Thymus (tissue), 11 donors: Measurements from ENCODE around the gene RABAC1. TPM values are rescaled to one million over a fixed set of nuclear protein-coding genes. Genes with fewer than 3 reads are reported as not detected.

Experiments used
- DNase-seq, 9 donors: peaks; one replicate each; pipeline ENCODE4 v3.0.0-alpha.2; 2013; ENCODE audit warnings: low spot score in 9 of 9, low read depth in 6 of 9, missing footprints in 1 of 9
- H3K27ac ChIP-seq, 2 donors: one replicate each; pipeline ENCODE4 v1.5.1; 2013; ENCODE audit warnings: control low read depth in 1 of 2, low read depth in 1 of 2, low read length in 1 of 2, mild to moderate bottlenecking in 1 of 2, moderate library complexity in 1 of 2
- H3K27me3 ChIP-seq, 2 donors: one replicate each; pipeline ENCODE4 v1.5.1; 2013; ENCODE audit warnings: low read length in 1 of 2; ENCODE audit not compliant: control insufficient read depth in 2 of 2, insufficient read depth in 1 of 2
- H3K36me3 ChIP-seq, 2 donors: one replicate each; pipeline ENCODE4 v1.5.1; 2013; ENCODE audit warnings: low read length in 1 of 2, mild to moderate bottlenecking in 1 of 2, moderate library complexity in 1 of 2; ENCODE audit not compliant: control insufficient read depth in 2 of 2, insufficient read depth in 2 of 2
- H3K4me1 ChIP-seq, 2 donors: one replicate each; pipeline ENCODE4 v1.5.1; 2013; ENCODE audit warnings: low read length in 2 of 2; ENCODE audit not compliant: control insufficient read depth in 2 of 2, insufficient read depth in 2 of 2
- H3K4me3 ChIP-seq, 2 donors: one replicate each; pipeline ENCODE4 v1.5.1; 2013; ENCODE audit warnings: low read length in 2 of 2, control low read depth in 1 of 2, mild to moderate bottlenecking in 1 of 2
- H3K9me3 ChIP-seq, 2 donors: one replicate each; pipeline ENCODE4 v1.5.1; 2013; ENCODE audit warnings: low read length in 1 of 2, mild to moderate bottlenecking in 1 of 2; ENCODE audit not compliant: control insufficient read depth in 2 of 2, insufficient read depth in 1 of 2
- WGBS: extraction: QIAGEN DNeasy Blood & Tissue Kit; methylation state at CpG from one replicate; pipeline ENCODE4 v1.1.7; 2013; 5-methylcytosine and 5-hydroxymethylcytosine counted together
- polyA plus RNA-seq: library from polyadenylated mRNA; stranded (reverse); fragments of 200-250 nt; gene quantifications from one replicate; pipeline ENCODE4 v1.2.3, GENCODE V29; 2013
- total RNA-seq: library from RNA; stranded (reverse); fragments of 120-200 nt; gene quantifications from one replicate; pipeline ENCODE4 v1.2.4, GENCODE V29; 2013
- donor health status: healthy.

Gene RABAC1
- total and polyA plus RNA-seq, 2 donors: 111 to 116 TPM

DNA sequence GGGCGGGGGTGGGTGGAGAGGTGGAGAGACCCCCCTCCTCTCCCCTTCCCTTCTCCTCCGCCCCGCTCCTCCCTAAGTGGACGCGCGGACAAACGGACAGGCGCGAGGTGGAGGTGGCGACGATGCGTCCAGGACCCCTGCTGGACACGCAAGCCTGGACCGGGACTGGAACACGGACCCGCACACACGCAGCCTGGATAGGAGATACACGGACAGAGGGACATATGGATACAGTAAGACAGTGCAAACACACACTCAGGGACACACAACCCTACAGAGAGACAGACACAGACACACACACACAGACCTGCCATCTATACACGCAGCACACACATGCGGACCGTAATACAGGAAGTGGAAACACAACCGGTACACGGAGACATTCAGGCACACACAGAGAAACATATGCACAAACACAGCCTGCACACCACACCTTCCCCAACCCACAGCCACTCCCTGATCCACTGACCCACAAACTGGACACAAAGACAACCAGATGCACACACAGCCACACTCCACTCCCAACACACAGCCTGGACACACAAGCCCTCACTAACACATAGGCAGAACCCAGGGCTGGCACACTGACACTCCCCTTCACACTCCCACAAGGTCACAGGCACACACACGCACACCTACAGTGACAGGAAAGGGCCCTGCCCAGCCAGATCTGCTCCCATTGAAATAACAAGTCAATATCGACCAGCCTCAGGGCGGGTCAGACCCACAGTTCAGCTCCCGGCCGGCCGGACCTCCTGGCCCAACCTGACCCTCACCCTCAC lies 30.2 kb downstream of the RABAC1 start:
- peaks cover 1 to 5% of the 10 kb centered on the region in 2 donors for H3K9me3 ChIP-seq
- H3K4me1 ChIP-seq: peaks cover 14 to 36% of the 10 kb centered on the region in 2 donors
- peak overlapping the region; percentile 38 to 54 for H3K4me3 ChIP-seq
- WGBS: 7% methylated on average over 29 of the region's 29 CpGs
- DNase-seq: peak in 3 of 9 donors; percentile 40 to 73 (median 63)
- no peaks in the 10 kb centered on the region for H3K36me3 ChIP-seq
- peak overlapping the region in 1 of 2 donors; percentile 62 for H3K27ac ChIP-seq
- H3K27me3 ChIP-seq: peaks cover 43 to 96% of the 10 kb centered on the region in 2 donors

DNA sequence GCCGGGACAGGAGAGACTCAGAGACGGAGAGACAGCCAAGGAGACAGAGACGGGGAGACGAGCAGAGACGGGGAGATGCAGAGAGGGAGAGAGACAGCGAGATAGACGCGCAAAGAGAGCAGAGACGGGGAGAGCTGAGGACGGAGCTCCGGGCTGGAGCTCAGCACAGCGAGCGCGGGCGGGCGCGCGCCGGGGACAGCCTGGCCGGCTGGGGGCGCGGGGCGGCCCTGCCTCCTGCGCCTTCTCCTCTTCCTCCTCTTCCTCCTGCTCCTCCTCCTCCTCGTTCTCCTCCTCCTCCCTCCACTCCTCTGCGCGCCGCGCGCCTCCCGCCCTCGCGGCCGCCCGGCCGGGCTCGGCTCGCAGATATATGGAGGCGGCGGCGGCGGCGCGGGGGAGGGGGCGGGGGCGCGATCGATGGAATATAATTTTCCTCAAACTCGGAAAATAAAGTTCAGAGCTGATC lies 30.9 kb downstream of the RABAC1 start, which contains the start of gene ERFL:
ERFL (minus strand) TSS at position 229 of the 463 bp plus-strand sequence. CDS start 15,530 bp downstream, outside the sequence.
- peak within 1 kb of the TSS in 1 of 2 donors; percentile 62 for H3K27ac ChIP-seq
- H3K9me3 ChIP-seq: peaks cover 1 to 5% of the 10 kb centered on the region in 2 donors
- peaks cover 14 to 32% of the 10 kb centered on the region in 2 donors for H3K4me1 ChIP-seq
- H3K27me3 ChIP-seq: peaks cover 43 to 96% of the 10 kb centered on the region in 2 donors
- WGBS: under 1% methylated on average over 48 of the region's 49 CpGs
- H3K36me3 ChIP-seq: no peaks in the 10 kb centered on the region
- H3K4me3 ChIP-seq: peak within 1 kb of the TSS; percentile 38 to 54
- peak in 1 of 9 donors; percentile 32 for DNase-seq

DNA sequence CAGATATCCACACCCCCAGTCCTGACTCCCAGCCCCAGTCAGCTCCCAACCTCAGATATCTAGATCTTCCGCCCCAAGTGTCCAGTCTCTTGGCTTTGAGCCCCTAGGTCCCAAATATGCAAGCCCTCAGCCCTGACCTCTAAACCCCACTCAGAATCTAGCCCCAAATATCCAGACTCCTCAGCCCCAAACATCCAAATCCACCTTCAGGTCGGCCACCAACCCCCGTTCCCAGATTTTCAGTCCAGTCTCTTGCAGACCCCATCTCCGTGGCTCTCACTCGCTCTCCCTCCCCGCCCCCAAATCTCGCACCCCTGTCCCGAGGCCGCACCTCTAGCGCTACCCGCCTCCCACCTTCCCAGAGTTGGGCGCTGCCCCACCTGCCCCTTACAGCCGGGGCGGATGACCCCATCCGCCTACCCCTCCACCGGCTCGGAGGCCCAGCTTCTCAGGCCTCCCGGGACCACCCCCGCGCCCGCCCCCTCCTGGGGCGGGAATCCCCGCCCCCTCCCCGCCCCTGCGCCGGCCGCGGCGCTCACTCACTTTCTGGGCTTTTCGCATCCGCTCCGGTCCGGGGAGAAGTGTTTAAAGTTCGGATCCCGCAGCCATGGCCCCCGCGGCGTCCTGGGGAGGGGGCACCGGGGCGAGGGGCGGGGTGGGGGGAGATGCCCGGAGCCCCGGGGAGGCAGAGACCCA lies 31.5 kb downstream of the RABAC1 start:
- 9% methylated on average over 43 of the region's 43 CpGs for WGBS
- peak overlapping the region; percentile 8 to 54 for H3K4me3 ChIP-seq
- peak in 1 of 9 donors; percentile 46 for DNase-seq
- peaks cover 48 to 97% of the 10 kb centered on the region in 2 donors for H3K27me3 ChIP-seq
- no peaks in the 10 kb centered on the region for H3K36me3 ChIP-seq
- H3K9me3 ChIP-seq: peaks cover 1 to 5% of the 10 kb centered on the region in 2 donors
- peaks cover 14 to 32% of the 10 kb centered on the region in 2 donors for H3K4me1 ChIP-seq
- H3K27ac ChIP-seq: no peak overlapping the region

DNA sequence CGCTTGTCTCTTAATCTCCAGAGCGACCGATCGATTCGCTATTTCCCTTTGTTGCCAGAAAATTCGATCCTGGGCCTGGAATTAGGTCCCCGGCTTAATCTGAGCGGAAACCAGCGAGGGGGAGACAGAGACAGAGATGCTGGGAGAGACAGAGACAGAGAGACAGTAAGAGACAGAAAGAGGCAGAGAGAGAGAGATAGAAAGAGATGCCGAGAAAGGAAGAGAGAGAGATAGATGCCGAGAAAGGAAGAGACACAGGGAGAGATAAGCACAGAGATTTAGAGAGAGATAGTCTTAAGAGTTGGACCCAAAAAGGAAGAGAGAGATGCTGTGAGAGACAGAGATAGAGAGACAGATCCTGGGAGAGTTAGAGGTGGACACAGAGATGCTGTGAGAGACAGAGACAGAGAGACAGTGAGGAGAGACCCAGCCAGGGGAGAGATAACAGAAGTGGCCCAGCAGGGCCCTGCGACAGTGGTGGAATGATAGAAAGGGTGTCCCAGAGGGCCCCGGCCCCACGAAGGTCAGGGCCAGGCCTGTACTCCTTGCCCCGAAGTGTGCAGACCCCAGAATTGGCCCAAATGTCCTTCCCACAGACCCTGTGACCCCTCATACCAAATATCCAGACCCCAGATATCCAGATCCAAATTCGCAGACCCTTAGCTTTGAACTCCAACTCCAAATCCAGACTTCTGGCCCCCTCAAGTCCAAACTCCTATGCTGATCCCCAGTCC lies 32.2 kb downstream of the RABAC1 start:
- no peak for DNase-seq
- H3K27me3 ChIP-seq: peaks cover 49 to 97% of the 10 kb centered on the region in 2 donors

DNA sequence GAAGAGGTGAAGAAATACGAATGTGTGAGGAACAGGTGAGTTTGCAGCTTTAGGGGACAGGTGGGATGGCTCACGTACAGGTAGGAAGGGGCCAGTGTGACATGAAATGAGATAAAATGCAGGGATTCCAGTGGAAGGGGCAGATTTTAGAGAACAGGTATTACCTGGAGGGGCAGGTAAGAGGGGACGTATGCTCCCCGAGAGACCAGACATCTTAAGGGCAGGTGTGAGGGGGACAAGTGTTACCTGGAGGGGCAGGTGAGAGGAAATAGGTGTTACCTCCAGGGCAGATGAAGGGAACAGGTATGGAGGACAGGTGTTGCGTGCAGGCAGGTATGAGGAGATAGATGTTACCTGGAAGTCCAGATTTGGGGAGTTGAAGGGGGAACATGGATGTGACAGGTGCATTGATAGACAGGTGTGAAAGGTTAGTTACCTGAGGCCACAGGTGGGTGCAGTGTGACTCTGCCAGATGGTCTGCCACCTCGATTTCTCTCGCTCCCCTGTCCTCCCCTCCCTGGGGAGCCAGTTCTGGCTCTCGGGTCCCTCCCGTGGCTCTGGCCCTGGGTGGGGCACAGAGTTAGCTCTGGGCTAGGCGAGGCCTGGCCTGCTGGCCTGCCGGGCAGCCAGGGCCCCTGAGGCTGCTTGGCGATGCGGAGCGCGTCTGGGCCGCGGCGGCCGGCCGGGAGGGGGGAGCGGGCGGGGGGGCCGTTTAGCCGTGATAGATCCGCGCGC lies 32.9 kb downstream of the RABAC1 start:
- DNase-seq: no peak
- Histone ChIP-seq H3K9me3 (peaks cover 1 to 5% of the 10 kb centered on the region in 2 donors), H3K4me3 (no peak overlapping the region), H3K36me3 (no peaks in the 10 kb centered on the region), H3K27me3 (peaks cover 50 to 97% of the 10 kb centered on the region in 2 donors), H3K4me1 (peaks cover 14 to 36% of the 10 kb centered on the region in 2 donors), H3K27ac (no peak overlapping the region)
- WGBS: 59% methylated on average over 27 of the region's 27 CpGs

More for the DNA sequence above, 32.2 kb downstream of the RABAC1 start:
- H3K36me3 ChIP-seq: no peaks in the 10 kb centered on the region
- peaks cover 1 to 5% of the 10 kb centered on the region in 2 donors for H3K9me3 ChIP-seq
- H3K4me3 ChIP-seq: no peak overlapping the region
- H3K27ac ChIP-seq: no peak overlapping the region
- H3K4me1 ChIP-seq: peaks cover 14 to 32% of the 10 kb centered on the region in 2 donors
- WGBS: 68% methylated on average over 16 of the region's 16 CpGs

DNA sequence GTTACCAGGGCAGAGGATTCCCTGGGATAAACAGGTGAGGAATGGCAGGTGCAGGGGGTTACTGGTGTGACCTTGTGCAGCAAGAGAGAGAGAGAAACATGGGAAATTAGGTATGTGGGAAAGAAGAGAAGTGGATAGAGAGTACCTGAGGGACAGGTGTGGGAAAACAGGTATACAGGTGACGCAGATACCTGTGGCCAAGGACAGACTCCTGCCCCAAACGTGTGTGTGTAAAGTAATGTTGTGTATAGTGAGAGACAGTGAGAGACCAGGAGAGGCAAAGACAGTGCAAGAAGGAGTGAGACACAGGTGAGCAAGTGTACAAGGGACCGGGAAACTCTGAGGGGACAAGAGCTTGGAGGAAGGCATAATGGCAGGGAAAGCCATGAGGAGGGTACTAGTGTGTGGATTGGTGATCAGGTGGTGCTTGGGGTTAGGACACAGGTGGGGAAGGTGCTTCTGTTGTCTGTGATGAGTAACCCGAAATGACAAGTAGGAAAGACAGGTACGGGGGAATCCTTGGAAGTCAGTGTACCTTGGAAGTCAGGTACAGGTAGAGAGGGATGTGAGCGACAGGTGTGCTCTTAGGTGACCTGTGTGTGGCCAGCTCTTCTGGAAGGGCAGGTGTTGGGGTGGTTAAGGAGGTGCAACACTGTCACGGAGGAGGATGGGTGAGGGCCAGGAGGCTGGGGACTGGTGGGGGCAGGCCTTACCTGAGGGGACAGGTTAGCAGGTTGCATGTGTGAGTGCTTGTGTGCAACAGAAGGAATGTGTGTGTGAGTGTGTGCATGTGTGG lies 33.7 kb downstream of the RABAC1 start:
- H3K27ac ChIP-seq: no peak overlapping the region
- H3K4me3 ChIP-seq: no peak overlapping the region
- H3K9me3 ChIP-seq: peaks cover 1 to 5% of the 10 kb centered on the region in 2 donors
- H3K4me1 ChIP-seq: peaks cover 10 to 35% of the 10 kb centered on the region in 2 donors
- 69% methylated on average over 7 of the region's 7 CpGs for WGBS
- H3K27me3 ChIP-seq: peaks cover 48 to 97% of the 10 kb centered on the region in 2 donors
- H3K36me3 ChIP-seq: no peaks in the 10 kb centered on the region
- no peak for DNase-seq

DNA sequence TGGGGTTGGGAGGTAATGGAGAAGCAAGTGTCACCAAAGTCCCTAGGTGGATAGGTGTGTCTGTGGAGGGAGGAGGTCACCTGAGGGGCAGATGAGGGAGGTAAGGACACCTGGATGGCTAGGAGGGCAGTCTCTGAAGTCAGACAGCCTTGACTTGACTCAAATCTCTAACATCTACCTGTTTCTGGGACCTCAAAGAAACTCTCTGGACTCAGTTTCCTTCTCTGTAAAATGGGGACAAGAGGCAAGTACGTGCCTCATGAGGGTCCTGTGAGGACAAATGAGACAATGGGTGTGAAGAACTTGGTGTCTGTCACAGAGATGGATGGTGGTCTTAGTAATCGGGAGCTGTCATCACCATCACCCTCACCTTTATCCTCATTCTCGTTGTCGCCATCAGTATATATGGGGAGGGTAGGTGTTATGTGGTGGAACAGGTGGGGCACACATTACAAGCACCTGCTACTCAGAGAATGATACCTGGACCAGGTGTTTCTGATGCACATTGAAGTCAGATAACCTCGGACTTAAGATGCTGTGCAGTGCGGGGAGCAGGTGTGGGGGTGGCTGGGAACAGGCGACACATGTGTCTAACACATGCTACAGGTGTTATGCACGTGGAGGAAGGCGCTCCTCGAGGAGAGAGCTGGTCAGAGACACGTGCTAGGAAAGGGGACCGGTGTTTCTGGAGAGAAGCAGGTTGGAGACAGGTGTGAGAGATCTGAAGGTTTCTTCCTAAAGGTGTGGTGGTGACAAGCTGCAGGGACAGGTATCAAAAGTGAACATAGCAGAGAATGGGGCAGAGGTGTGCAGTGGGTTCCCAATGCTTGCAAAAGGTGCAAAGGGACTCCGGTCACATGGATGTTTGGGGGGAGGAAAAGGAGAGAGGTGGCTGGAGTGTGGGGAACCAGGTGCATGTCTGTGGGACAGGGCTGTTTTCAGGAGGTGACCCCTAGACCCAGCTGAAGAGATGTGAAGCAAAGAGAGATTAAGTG lies 34.7 kb downstream of the RABAC1 start:
- 60% methylated on average over 13 of the region's 13 CpGs for WGBS
- no peak overlapping the region for H3K4me3 ChIP-seq
- H3K4me1 ChIP-seq: peaks cover under 1 to 26% of the 10 kb centered on the region in 2 donors
- peaks cover 40 to 97% of the 10 kb centered on the region in 2 donors for H3K27me3 ChIP-seq
- no peaks in the 10 kb centered on the region for H3K36me3 ChIP-seq
- peaks cover 1 to 5% of the 10 kb centered on the region in 2 donors for H3K9me3 ChIP-seq
- no peak for DNase-seq
- no peak overlapping the region for H3K27ac ChIP-seq
